Embryonic facial prominence (tissue), 1 donor: ENCODE data around the gene ZFAND2A.
"Not testable (repeated sequence)": the region's sequence is repeated elsewhere in the genome, so short reads cannot be mapped to it uniquely, and the experiment has no call there.

Experiments
- DNase-seq: peaks from one replicate; pipeline ENCODE4 v3.0.0-alpha.2; 2016; ENCODE audit errors: extremely low spot score

Gene ZFAND2A

GRCh38 chr7:1151653-1152425 is 8.2 kb downstream of the ZFAND2A start:
- no peak for DNase-seq

GRCh38 chr7:1151156-1151555 is 8.8 kb downstream of the ZFAND2A start:
- DNase-seq: no peak

- DNase-seq: no peak
These were observed 9.5 kb downstream of the ZFAND2A start for GRCh38 chr7:1150400-1151002.

- no peak for DNase-seq
These were observed 10.6 kb downstream of the ZFAND2A start for GRCh38 chr7:1149351-1149794.

- not testable (repeated sequence) for DNase-seq
These were observed 12.1 kb downstream of the ZFAND2A start for GRCh38 chr7:1147873-1148272.

- DNase-seq: no peak
These were observed 15.7 kb downstream of the ZFAND2A start for GRCh38 chr7:1144269-1144771.

GRCh38 chr7:1143031-1143430 is 17.0 kb downstream of the ZFAND2A start:
- not testable (repeated sequence) for DNase-seq

GRCh38 chr7:1142051-1142635 is 17.9 kb downstream of the ZFAND2A start:
- no peak for DNase-seq

GRCh38 chr7:1141651-1142050 is 18.3 kb downstream of the ZFAND2A start:
- DNase-seq: no peak

GRCh38 chr7:1140476-1141104 is 19.4 kb downstream of the ZFAND2A start:
- no peak for DNase-seq

- no peak for DNase-seq
These were observed 22.4 kb downstream of the ZFAND2A start for GRCh38 chr7:1137517-1138167.

GRCh38 chr7:1136841-1137516 is 23.0 kb downstream of the ZFAND2A start:
- no peak for DNase-seq

GRCh38 chr7:1134951-1135350 is 25.0 kb downstream of the ZFAND2A start:
- DNase-seq: no peak

GRCh38 chr7:1131471-1132265 is 28.3 kb downstream of the ZFAND2A start:
- no peak for DNase-seq

- no peak for DNase-seq
These were observed 29.7 kb downstream of the ZFAND2A start for GRCh38 chr7:1130021-1130990.

- DNase-seq: no peak
These were observed 30.6 kb downstream of the ZFAND2A start for GRCh38 chr7:1129431-1129830.

GRCh38 chr7:1127001-1127400 is 33.0 kb downstream of the ZFAND2A start:
- DNase-seq: no peak

- no peak for DNase-seq
These were observed 34.4 kb downstream of the ZFAND2A start for GRCh38 chr7:1125603-1125969.
